NCI-H345 (cell line): Measurements from ENCODE around the gene PGP.

Experiments
- DNase-seq: peaks from one replicate; lab custom pipeline; 2025; lab: John Stamatoyannopoulos, UW

The PGP gene

GRCh38 chr16:2237102-2237482 lies 22.5 kb upstream of the PGP start:
- DNase-seq, result no peak

GRCh38 chr16:2236337-2237101 lies 21.9 kb upstream of the PGP start, which contains the start of gene DNASE1L2:
Gene DNASE1L2 (plus strand): TSS chr16:2236444. CDS start chr16:2236817, 373 bp downstream.
- DNase-seq, result no peak

- no peak for DNase-seq
Observed at GRCh38 chr16:2235695-2236336, 21.2 kb upstream of the PGP start.

- DNase-seq, result no peak
Observed at GRCh38 chr16:2235234-2235651, 20.6 kb upstream of the PGP start.

- DNase-seq, result no peak
Observed at GRCh38 chr16:2234813-2235170, 20.2 kb upstream of the PGP start.

- DNase-seq, result peak; percentile 73
Observed at GRCh38 chr16:2233872-2234812, 19.5 kb upstream of the PGP start.

GRCh38 chr16:2233046-2233775 lies 18.6 kb upstream of the PGP start:
- DNase-seq, result no peak

- no peak for DNase-seq
Observed at GRCh38 chr16:2232094-2232990, 17.7 kb upstream of the PGP start.

- no peak for DNase-seq
Observed at GRCh38 chr16:2231016-2231931, 16.6 kb upstream of the PGP start.

- no peak for DNase-seq
Observed at GRCh38 chr16:2230376-2230775, 15.7 kb upstream of the PGP start.

GRCh38 chr16:2229632-2230250 lies 15.1 kb upstream of the PGP start:
- DNase-seq, result no peak

GRCh38 chr16:2229091-2229490 lies 14.5 kb upstream of the PGP start:
- no peak for DNase-seq

GRCh38 chr16:2228161-2228824 lies 13.7 kb upstream of the PGP start:
- DNase-seq, result no peak

GRCh38 chr16:2226918-2227317 lies 12.3 kb upstream of the PGP start:
- no peak for DNase-seq

- no peak for DNase-seq
Observed at GRCh38 chr16:2226245-2226793, 11.7 kb upstream of the PGP start.

- peak; percentile 42 for DNase-seq
Observed at GRCh38 chr16:2223942-2224486, 9.4 kb upstream of the PGP start.

- DNase-seq, result peak; percentile 99
Observed at GRCh38 chr16:2223221-2223941, 8.7 kb upstream of the PGP start, which contains the start of gene E4F1. Gene E4F1 (plus strand): TSS chr16:2223591. CDS start chr16:2223614, 23 bp downstream.
